GM18861 (cell line): ENCODE data around the gene NDRG2.

Experiments used
- ATAC-seq: cut with Tn5 transposase; IDR thresholded peaks from one replicate; pipeline ENCODE4 v1.9.1; 2021; ENCODE audit not compliant: unreplicated experiment

Gene NDRG2

GRCh38 chr14:21024585-21025370 lies at the start of gene NDRG2:
TSS of gene NDRG2 (minus strand) at chr14:21025061. CDS start at chr14:21023315, 1,746 bp downstream.
- no peak for ATAC-seq

GRCh38 chr14:21073921-21074320 lies 49.1 kb upstream of the NDRG2 start:
- no peak for ATAC-seq

- ATAC-seq = no peak
These were observed 48.0 kb upstream of the NDRG2 start for GRCh38 chr14:21072781-21073339.

- no peak for ATAC-seq
These were observed 47.2 kb upstream of the NDRG2 start for GRCh38 chr14:21072031-21072473.

GRCh38 chr14:21071225-21072030 lies 46.6 kb upstream of the NDRG2 start:
- peak; percentile 48 for ATAC-seq

- peak; percentile 2 for ATAC-seq
These were observed 45.9 kb upstream of the NDRG2 start for GRCh38 chr14:21070610-21071224.

- no peak for ATAC-seq
These were observed 45.3 kb upstream of the NDRG2 start, which contains the start of gene ARHGEF40 for GRCh38 chr14:21070083-21070609. TSS of gene ARHGEF40 (plus strand) at chr14:21070304. CDS start at chr14:21070397, 93 bp downstream.

- no peak for ATAC-seq
These were observed 44.7 kb upstream of the NDRG2 start for GRCh38 chr14:21069388-21070082.

- peak; percentile 33 for ATAC-seq
These were observed 43.9 kb upstream of the NDRG2 start for GRCh38 chr14:21068521-21069387.

GRCh38 chr14:21066882-21067502 lies 42.1 kb upstream of the NDRG2 start:
- no peak for ATAC-seq

- ATAC-seq = no peak
These were observed 38.6 kb upstream of the NDRG2 start for GRCh38 chr14:21063479-21063878.

GRCh38 chr14:21061347-21061668 lies 36.4 kb upstream of the NDRG2 start:
- ATAC-seq = no peak

GRCh38 chr14:21060614-21061346 lies 35.9 kb upstream of the NDRG2 start:
- ATAC-seq = no peak

GRCh38 chr14:21059842-21060613 lies 35.2 kb upstream of the NDRG2 start:
- ATAC-seq = no peak

GRCh38 chr14:21058903-21059302 lies 34.0 kb upstream of the NDRG2 start:
- no peak for ATAC-seq

GRCh38 chr14:21057803-21058675 lies 33.2 kb upstream of the NDRG2 start, which contains the start of gene RNASE8:
TSS of gene RNASE8 (plus strand) at chr14:21057822. CDS start at chr14:21057893, 71 bp downstream.
- no peak for ATAC-seq
